ENCODE results near the gene ADAMTS15. TPM values are rescaled to one million over a fixed set of nuclear protein-coding genes. Genes with fewer than 3 reads are reported as not detected.
A peak's percentile ranks its signal among the peaks of the same experiment; 100 is the strongest.

The ADAMTS15 gene
- total and polyA plus RNA-seq, 11 donors: 5.3 to 71.0 (median 16.7) TPM

DNA sequence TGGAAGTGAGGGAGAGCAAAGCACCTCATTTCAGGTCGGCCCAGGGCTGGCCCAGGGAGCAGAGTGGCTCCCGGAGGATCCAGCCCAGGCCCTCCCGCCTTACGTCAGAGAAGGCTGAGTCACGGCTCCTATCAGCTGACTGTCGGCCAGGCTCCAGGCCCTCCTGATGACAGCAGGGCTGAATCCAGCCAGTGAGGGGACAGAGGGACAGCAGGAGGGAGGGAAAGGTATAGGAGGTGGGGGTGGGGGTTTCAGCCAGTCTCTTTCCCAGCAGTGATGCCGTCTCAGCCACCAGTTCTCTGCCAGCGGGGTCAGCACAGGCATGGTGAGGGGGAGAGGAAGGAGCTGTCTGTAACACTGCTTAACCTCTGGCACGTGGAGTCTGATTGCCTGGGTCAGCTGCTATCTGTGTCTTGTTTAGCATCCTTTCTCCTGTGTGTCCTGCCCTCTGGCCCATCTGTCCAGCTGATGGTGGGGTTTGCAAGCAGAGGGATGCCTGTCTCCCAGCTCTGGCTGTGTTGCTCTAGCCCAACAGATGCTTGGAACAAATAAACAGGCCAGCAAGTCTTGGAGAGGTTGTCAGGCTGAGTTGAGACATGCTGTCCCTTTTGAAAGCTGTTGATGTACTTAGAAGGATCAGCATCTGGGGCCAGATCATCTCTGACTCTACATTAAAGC lies 74.0 kb downstream of the ADAMTS15 start:
- no peak overlapping the region for H3K4me3 ChIP-seq
- no peaks in the 10 kb centered on the region for H3K27me3 ChIP-seq
- intact Hi-C loops (cut with DNase I): loop anchor here in 8 of 10 donors (1.0 to 10.0 kb wide), 8 partner anchors 44 to 212 kb away; no protein-coding TSS in a partner anchor
- peaks cover 0 to 51% (median 32%) of the 10 kb centered on the region in 12 donors for H3K4me1 ChIP-seq
- H3K9me3 ChIP-seq: no peaks in the 10 kb centered on the region
- DNase-seq (peak; percentile 91 to 97 (median 93)), ATAC-seq (peak; percentile 94 to 98 (median 96))
- peak overlapping the region; percentile 76 to 95 (median 84) for H3K27ac ChIP-seq
- 18 to 41% (median 30%) methylated on average over 7 to 9 of the region's 9 CpGs for WGBS, 4 donors
- TF ChIP-seq POLR2A (IDR thresholded peaks at IDR 0.05) (peak in 1 of 2 donors; percentile 64), CTCF (IDR thresholded peaks at IDR 0.05) (no peak)
- H3K36me3 ChIP-seq: no peaks in the 10 kb centered on the region

DNA sequence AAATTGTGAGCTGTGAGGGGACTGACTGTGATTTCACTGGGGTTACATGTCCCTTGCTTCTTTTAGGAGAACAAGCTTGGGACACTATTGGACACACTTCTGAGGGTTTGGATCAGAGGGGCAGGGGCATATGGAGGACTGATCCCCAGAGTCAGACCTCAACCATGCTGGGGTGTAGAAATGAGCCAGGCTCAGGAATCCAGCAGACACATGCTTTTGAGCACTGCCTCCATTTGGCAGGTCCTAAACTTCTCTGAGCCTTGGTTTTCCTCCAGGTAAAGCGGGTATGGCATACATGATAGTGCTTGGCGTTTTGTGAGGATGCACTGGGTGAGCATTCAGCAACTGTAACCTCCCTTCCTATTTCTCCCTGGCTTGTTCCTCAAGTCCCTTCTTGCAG lies 74.7 kb downstream of the ADAMTS15 start:
- ATAC-seq (no peak), DNase-seq (no peak)
- intact Hi-C loops (cut with DNase I): loop anchor here in 8 of 10 donors (2.0 to 10.0 kb wide), 7 partner anchors 46 to 212 kb away; no protein-coding TSS in a partner anchor
- Histone ChIP-seq H3K4me3 (no peak overlapping the region), H3K36me3 (no peaks in the 10 kb centered on the region), H3K27ac (peak overlapping the region; percentile 76 to 95 (median 84)), H3K27me3 (no peaks in the 10 kb centered on the region), H3K4me1 (peaks cover 3 to 58% (median 40%) of the 10 kb centered on the region in 12 donors), H3K9me3 (no peaks in the 10 kb centered on the region)
- WGBS, 4 donors: 75 to 92% (median 88%) methylated on average over 2 of the region's 2 CpGs
- TF ChIP-seq CTCF (IDR thresholded peaks at IDR 0.05) (no peak), POLR2A (IDR thresholded peaks at IDR 0.05) (no peak)

DNA sequence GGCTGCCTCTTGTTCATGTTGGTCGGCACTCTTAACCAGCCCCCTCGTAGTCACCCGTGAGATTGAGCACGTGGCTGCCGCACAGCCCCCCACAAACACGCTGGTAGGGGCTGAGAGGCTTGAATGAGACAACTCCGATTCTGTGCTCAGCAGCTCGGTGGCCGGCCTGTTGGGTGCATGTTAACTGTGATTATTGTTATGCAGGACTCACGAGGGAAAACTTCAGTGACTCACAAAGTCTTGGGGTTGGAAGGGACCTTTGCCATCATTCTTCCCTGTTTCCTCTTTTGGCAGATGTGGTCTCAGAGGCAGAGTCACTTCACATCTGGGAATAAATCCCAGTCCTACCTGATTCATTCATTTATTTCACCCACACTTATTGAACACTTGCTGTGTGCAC lies 75.2 kb downstream of the ADAMTS15 start:
- Histone ChIP-seq H3K36me3 (no peaks in the 10 kb centered on the region), H3K4me1 (peaks cover 8 to 63% (median 44%) of the 10 kb centered on the region in 12 donors), H3K27ac (peak overlapping the region; percentile 76 to 95 (median 84)), H3K9me3 (no peaks in the 10 kb centered on the region), H3K4me3 (no peak overlapping the region), H3K27me3 (no peaks in the 10 kb centered on the region)
- no peak for ATAC-seq
- DNase-seq: no peak
- TF ChIP-seq POLR2A (IDR thresholded peaks at IDR 0.05) (no peak), CTCF (IDR thresholded peaks at IDR 0.05) (no peak)
- intact Hi-C loops (cut with DNase I): loop anchor here in 8 of 10 donors (2.0 to 10.0 kb wide), 7 partner anchors 46 to 211 kb away; no protein-coding TSS in a partner anchor
- 61 to 79% (median 77%) methylated on average over 10 of the region's 10 CpGs for WGBS, 4 donors

DNA sequence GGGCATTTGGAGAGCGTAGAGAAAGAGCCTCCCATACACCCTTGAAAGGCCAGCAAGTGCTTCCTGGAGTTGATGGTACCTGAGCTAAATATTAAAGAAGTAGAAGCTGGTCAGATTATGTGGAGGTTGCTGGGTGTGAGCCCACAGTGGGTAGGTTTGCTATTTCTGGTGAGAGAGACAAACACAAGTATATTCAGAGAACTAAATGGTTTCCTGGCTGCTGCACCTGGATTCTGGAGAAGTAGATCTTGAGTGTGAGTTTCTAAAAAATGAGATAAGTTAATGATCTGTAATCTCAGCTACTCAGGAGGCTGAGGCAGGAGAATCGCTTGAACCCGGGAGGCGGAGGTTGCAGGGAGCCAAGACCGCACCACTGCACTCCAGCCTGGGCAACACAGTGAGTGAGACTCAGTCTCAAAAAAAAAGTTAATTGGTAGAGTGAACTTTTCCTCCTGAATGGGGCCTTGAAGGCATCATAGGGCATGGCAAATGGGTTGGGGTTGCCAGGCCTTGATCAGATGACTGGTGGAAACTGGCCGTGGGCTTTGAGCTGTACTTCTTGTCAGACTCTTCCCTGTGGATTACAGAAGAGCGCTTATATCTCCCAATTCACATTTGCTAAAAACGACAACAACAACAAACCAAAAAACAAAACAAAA lies 75.8 kb downstream of the ADAMTS15 start:
- intact Hi-C loops (cut with DNase I): loop anchor here in 6 of 10 donors (5.0 to 10.0 kb wide), 5 partner anchors 47 to 211 kb away; no protein-coding TSS in a partner anchor
- no peaks in the 10 kb centered on the region for H3K27me3 ChIP-seq
- H3K9me3 ChIP-seq: no peaks in the 10 kb centered on the region
- DNase-seq (no peak), ATAC-seq (no peak)
- H3K36me3 ChIP-seq: no peaks in the 10 kb centered on the region
- no peak for TF ChIP-seq CTCF (IDR thresholded peaks at IDR 0.05)
- no peak for TF ChIP-seq POLR2A (IDR thresholded peaks at IDR 0.05)
- 92 to 93% (median 92%) methylated on average over 8 of the region's 8 CpGs for WGBS, 4 donors
- H3K27ac ChIP-seq: peak overlapping the region in 8 of 12 donors; percentile 8 to 95 (median 86)
- H3K4me3 ChIP-seq: no peak overlapping the region
- peaks cover 10 to 69% (median 48%) of the 10 kb centered on the region in 12 donors for H3K4me1 ChIP-seq

Measured in heart left ventricle (tissue), 16 donors.